Upper lobe of right lung (tissue), 1 donor: ENCODE measurements around the gene BRIP1. TPM values are rescaled to one million over a fixed set of nuclear protein-coding genes. Genes with fewer than 3 reads are reported as not detected.
"Not testable (repeated sequence)": the region's sequence is repeated elsewhere in the genome, so short reads cannot be mapped to it uniquely, and the experiment has no call there.

ENCODE experiments used
- ATAC-seq: fragments of 200-7000 bp; cut with Tn5 transposase; one replicate; pipeline ENCODE4 v1.9.1; 2020; ENCODE audit warnings: mild to moderate bottlenecking, moderate library complexity
- DNase-seq: peaks from one replicate; pipeline ENCODE4 v3.0.0-alpha.2; 2020
- H3K27ac ChIP-seq: fragments of 200-600 bp; one replicate; pipeline ENCODE4 v1.8.0; 2022
- H3K27me3 ChIP-seq: fragments of 200-600 bp; one replicate; pipeline ENCODE4 v1.8.0; 2022; ENCODE audit warnings: mild to moderate bottlenecking
- H3K36me3 ChIP-seq: fragments of 200-600 bp; one replicate; pipeline ENCODE4 v1.8.0; 2022
- H3K4me1 ChIP-seq: fragments of 200-600 bp; one replicate; pipeline ENCODE4 v1.8.0; 2022
- H3K4me3 ChIP-seq: fragments of 200-600 bp; one replicate; pipeline ENCODE4 v1.8.0; 2022; ENCODE audit warnings: mild to moderate bottlenecking
- H3K9me3 ChIP-seq: fragments of 200-600 bp; one replicate; pipeline ENCODE4 v1.8.0; 2022
- CTCF ChIP-seq: fragments of 200-600 bp; IDR thresholded peaks from one replicate; pipeline ENCODE4 v1.8.0; 2022; ENCODE audit warnings: antibody characterized with exemption
- intact Hi-C: fragments of 100-400 bp; cut with DNase I; formaldehyde crosslinking; loops from one replicate; pipeline ENCODE4 v1.11.0; 2022
- total RNA-seq: library from RNA; stranded (reverse); fragmentation: NEBNext Ultra II Directional; extraction: Animal tissue kit (Norgen Biotek cat#: 25700); gene quantifications from one replicate; pipeline ENCODE4 v1.2.1, GENCODE V29; 2021
- donor health status: DM: no; HTN: yes; CAD: no; lungs with severe emphysema.

BRIP1 gene
- total RNA-seq, 1 donor from 2014 or later: 0.26 TPM

- H3K9me3 ChIP-seq: no peaks in the 10 kb centered on the region
- H3K36me3 ChIP-seq: no peaks in the 10 kb centered on the region
- H3K27me3 ChIP-seq: no peaks in the 10 kb centered on the region
- intact Hi-C loops: no loop called here
- no peaks in the 10 kb centered on the region for H3K4me1 ChIP-seq
- H3K4me3 ChIP-seq: no peak overlapping the region
- TF ChIP-seq CTCF: no peak
- H3K27ac ChIP-seq: no peak overlapping the region
- ATAC-seq: no peak
- DNase-seq: no peak
Measured at GRCh38 chr17:61683466-61683865, 179.9 kb downstream of the BRIP1 start.

- Histone ChIP-seq H3K27ac (no peak overlapping the region), H3K9me3 (no peaks in the 10 kb centered on the region), H3K36me3 (no peaks in the 10 kb centered on the region), H3K27me3 (no peaks in the 10 kb centered on the region), H3K4me3 (no peak overlapping the region), H3K4me1 (no peaks in the 10 kb centered on the region)
- no peak for TF ChIP-seq CTCF
- DNase-seq: no peak
- intact Hi-C loops: no loop called here
- ATAC-seq: no peak
Measured at GRCh38 chr17:61680921-61681320, 182.4 kb downstream of the BRIP1 start.

GRCh38 chr17:61678339-61678738, 185.0 kb downstream of the BRIP1 start:
- Histone ChIP-seq H3K27ac (no peak overlapping the region), H3K9me3 (no peaks in the 10 kb centered on the region), H3K4me3 (no peak overlapping the region), H3K4me1 (no peaks in the 10 kb centered on the region), H3K27me3 (no peaks in the 10 kb centered on the region), H3K36me3 (no peaks in the 10 kb centered on the region)
- no peak for TF ChIP-seq CTCF
- ATAC-seq (no peak), DNase-seq (no peak)
- intact Hi-C loops: no loop called here

GRCh38 chr17:61677150-61677811, 186.0 kb downstream of the BRIP1 start:
- DNase-seq, H3K9me3 ChIP-seq, intact Hi-C loops, H3K27me3 ChIP-seq, ATAC-seq, H3K4me1 ChIP-seq, H3K36me3 ChIP-seq, H3K4me3 ChIP-seq, H3K27ac ChIP-seq: not testable (repeated sequence)

- H3K27me3 ChIP-seq, intact Hi-C loops, H3K4me3 ChIP-seq, H3K9me3 ChIP-seq, DNase-seq, H3K4me1 ChIP-seq, H3K36me3 ChIP-seq, ATAC-seq, H3K27ac ChIP-seq: not testable (repeated sequence)
Measured at GRCh38 chr17:61676522-61676921, 186.8 kb downstream of the BRIP1 start.

GRCh38 chr17:61674609-61675008, 188.7 kb downstream of the BRIP1 start:
- H3K4me1 ChIP-seq, H3K27ac ChIP-seq, H3K36me3 ChIP-seq, ATAC-seq, H3K9me3 ChIP-seq, H3K4me3 ChIP-seq, H3K27me3 ChIP-seq, intact Hi-C loops, DNase-seq: not testable (repeated sequence)

- DNase-seq, H3K4me1 ChIP-seq, H3K27ac ChIP-seq: not testable (repeated sequence)
Measured at GRCh38 chr17:61673019-61673897, 190.1 kb downstream of the BRIP1 start.

More at GRCh38 chr17:61673019-61673897, 190.1 kb downstream of the BRIP1 start:
- H3K9me3 ChIP-seq, ATAC-seq, H3K4me3 ChIP-seq, H3K27me3 ChIP-seq, intact Hi-C loops, H3K36me3 ChIP-seq: not testable (repeated sequence)
